ENCODE data around the gene NEMP1.

The NEMP1 gene

DNA sequence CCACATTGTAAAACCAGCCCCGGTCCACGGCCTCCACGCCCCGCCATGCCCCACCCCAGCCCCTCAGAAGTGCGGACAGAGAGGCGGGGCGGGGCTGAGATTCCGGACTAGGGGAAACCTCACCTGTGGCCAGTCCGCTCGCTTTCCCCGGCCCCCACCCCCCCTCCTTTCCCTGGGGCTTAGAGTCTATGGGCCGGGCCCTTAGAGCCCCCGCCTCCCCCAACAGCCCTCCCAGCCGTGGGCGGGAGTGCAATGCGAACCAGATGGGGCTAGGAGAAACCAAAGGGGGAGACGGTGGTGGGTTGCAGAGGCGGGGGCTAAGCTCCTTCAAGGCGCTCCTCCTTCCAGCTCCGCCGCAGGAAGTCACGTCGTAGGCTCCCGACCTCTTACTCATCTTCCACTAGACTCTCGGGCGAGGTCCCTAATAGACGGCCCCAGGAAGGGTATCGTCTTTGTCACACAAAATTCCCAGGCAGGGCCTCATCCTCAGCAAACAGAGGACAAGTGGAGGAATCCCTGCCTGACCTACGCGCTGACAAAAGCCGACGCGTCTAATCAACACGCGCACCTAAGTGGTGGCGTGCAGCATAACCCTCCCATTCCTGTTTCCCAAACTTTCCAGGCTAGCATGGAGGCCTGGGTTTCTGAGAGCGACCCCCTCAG lies 9.2 kb upstream of the NEMP1 start:
- peak in 1 of 2 experiments; percentile 47 for DNase-seq (ENCODE audit: low read depth in 1 of 2, low spot score in 1 of 2)
- Histone ChIP-seq H3K4me3 (replicated peaks; ENCODE audit: insufficient read depth, low read length) (peak overlapping the region; percentile 40), H3K27me3 (ENCODE audit: insufficient read depth, poor library complexity, severe bottlenecking) (no peaks in the 10 kb centered on the region), H3K27ac (replicated peaks) (peak overlapping the region; percentile 83)
- TF ChIP-seq GABPA (IDR thresholded peaks at IDR 0.05; ENCODE audit: low read depth), result no peak
- TF ChIP-seq SPI1 (IDR thresholded peaks at IDR 0.05; ENCODE audit: borderline replicate concordance, low read depth), result no peak
- TF ChIP-seq, protein P1, sequence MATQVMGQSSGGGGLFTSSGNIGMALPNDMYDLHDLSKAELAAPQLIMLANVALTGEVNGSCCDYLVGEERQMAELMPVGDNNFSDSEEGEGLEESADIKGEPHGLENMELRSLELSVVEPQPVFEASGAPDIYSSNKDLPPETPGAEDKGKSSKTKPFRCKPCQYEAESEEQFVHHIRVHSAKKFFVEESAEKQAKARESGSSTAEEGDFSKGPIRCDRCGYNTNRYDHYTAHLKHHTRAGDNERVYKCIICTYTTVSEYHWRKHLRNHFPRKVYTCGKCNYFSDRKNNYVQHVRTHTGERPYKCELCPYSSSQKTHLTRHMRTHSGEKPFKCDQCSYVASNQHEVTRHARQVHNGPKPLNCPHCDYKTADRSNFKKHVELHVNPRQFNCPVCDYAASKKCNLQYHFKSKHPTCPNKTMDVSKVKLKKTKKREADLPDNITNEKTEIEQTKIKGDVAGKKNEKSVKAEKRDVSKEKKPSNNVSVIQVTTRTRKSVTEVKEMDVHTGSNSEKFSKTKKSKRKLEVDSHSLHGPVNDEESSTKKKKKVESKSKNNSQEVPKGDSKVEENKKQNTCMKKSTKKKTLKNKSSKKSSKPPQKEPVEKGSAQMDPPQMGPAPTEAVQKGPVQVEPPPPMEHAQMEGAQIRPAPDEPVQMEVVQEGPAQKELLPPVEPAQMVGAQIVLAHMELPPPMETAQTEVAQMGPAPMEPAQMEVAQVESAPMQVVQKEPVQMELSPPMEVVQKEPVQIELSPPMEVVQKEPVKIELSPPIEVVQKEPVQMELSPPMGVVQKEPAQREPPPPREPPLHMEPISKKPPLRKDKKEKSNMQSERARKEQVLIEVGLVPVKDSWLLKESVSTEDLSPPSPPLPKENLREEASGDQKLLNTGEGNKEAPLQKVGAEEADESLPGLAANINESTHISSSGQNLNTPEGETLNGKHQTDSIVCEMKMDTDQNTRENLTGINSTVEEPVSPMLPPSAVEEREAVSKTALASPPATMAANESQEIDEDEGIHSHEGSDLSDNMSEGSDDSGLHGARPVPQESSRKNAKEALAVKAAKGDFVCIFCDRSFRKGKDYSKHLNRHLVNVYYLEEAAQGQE (IDR thresholded peaks at IDR 0.05; ENCODE audit: insufficient replicate concordance, low read depth), result no peak
- no peak for TF ChIP-seq POLR2AphosphoS5 (IDR thresholded peaks at IDR 0.05; ENCODE audit: low read depth)
- TF ChIP-seq, protein P2, sequence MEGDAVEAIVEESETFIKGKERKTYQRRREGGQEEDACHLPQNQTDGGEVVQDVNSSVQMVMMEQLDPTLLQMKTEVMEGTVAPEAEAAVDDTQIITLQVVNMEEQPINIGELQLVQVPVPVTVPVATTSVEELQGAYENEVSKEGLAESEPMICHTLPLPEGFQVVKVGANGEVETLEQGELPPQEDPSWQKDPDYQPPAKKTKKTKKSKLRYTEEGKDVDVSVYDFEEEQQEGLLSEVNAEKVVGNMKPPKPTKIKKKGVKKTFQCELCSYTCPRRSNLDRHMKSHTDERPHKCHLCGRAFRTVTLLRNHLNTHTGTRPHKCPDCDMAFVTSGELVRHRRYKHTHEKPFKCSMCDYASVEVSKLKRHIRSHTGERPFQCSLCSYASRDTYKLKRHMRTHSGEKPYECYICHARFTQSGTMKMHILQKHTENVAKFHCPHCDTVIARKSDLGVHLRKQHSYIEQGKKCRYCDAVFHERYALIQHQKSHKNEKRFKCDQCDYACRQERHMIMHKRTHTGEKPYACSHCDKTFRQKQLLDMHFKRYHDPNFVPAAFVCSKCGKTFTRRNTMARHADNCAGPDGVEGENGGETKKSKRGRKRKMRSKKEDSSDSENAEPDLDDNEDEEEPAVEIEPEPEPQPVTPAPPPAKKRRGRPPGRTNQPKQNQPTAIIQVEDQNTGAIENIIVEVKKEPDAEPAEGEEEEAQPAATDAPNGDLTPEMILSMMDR (IDR thresholded peaks at IDR 0.05; ENCODE audit: insufficient read depth, low read length), result no peak

DNA sequence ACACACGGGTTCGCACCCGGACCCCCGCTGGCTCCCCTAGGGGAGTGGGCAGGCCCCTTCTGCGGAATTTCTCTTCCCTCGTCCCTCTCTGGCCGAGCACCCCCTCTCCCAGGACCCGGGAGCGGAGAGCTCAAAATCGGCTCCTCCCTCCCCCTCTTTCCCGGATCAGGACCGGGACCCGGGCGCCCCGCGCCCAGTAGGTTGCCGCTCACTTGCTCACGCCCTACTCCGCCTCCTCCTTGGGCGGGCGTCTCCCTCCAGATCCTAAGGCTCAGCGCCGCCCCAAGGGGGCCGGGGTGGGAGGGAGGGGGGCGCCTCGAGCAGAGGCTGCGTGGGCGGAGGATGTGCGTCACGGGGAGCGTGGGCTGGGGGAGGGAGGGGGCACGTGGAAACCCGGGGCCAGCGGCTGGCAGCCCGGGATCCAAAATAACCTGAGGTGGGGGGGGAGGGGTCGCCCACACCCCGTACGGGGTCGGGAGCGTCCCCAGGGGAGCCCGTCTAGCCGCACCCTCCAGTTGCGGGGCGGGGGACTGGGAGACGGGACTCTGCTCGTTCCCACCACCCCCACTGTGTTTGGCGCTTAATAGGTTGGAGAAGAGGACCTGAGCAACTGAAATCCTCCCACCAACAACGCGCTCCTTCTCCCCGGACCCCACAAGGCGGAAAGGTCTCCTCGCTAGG lies 8.6 kb upstream of the NEMP1 start:
- peak overlapping the region; percentile 40 for H3K4me3 ChIP-seq (replicated peaks; ENCODE audit: insufficient read depth, low read length)
- peak overlapping the region; percentile 83 for H3K27ac ChIP-seq (replicated peaks)
- DNase-seq (ENCODE audit: low read depth in 1 of 2, low spot score in 1 of 2), result peak in 1 of 2 experiments; percentile 29
- TF ChIP-seq GABPA (IDR thresholded peaks at IDR 0.05; ENCODE audit: low read depth), result no peak
- TF ChIP-seq POLR2AphosphoS5 (IDR thresholded peaks at IDR 0.05; ENCODE audit: low read depth), result no peak
- TF ChIP-seq, protein P2 (IDR thresholded peaks at IDR 0.05; ENCODE audit: insufficient read depth, low read length), result no peak
- no peak for TF ChIP-seq SPI1 (IDR thresholded peaks at IDR 0.05; ENCODE audit: borderline replicate concordance, low read depth)
- TF ChIP-seq, protein P1 (IDR thresholded peaks at IDR 0.05; ENCODE audit: insufficient replicate concordance, low read depth), result no peak
- H3K27me3 ChIP-seq (ENCODE audit: insufficient read depth, poor library complexity, severe bottlenecking), result no peaks in the 10 kb centered on the region

DNA sequence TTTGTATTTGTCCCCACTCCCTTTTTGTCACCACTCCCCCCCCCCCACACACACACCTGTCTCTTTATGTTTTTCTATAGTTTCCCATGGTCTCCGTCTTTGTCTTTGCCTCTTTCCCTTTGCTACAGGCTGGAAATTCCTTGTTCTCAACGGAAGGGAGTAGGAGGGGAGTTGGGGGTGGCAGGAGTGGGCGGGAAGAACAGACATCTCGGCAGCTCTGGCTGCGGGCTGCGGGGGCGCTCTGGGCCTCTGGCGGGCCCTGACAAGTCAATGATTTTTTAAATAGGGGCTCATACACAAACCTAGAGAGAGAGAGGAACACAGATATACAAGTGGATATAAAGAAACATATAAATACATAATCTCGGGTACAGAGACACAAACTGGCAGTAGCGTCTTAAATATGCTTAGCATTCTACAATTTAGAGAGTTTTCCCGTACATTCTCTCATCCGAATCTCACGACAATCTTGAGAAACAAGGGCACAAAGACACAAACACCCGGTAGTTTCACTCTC lies 8.0 kb upstream of the NEMP1 start:
- no peaks in the 10 kb centered on the region for H3K27me3 ChIP-seq (ENCODE audit: insufficient read depth, poor library complexity, severe bottlenecking)
- peak overlapping the region; percentile 28 for H3K27ac ChIP-seq (replicated peaks)
- DNase-seq (ENCODE audit: low read depth in 1 of 2, low spot score in 1 of 2), result no peak
- TF ChIP-seq POLR2AphosphoS5 (IDR thresholded peaks at IDR 0.05; ENCODE audit: low read depth), result no peak
- TF ChIP-seq, protein P2 (IDR thresholded peaks at IDR 0.05; ENCODE audit: insufficient read depth, low read length), result no peak
- TF ChIP-seq, protein P1 (IDR thresholded peaks at IDR 0.05; ENCODE audit: insufficient replicate concordance, low read depth), result no peak
- TF ChIP-seq SPI1 (IDR thresholded peaks at IDR 0.05; ENCODE audit: borderline replicate concordance, low read depth), result no peak
- TF ChIP-seq GABPA (IDR thresholded peaks at IDR 0.05; ENCODE audit: low read depth), result no peak
- peak overlapping the region; percentile 40 for H3K4me3 ChIP-seq (replicated peaks; ENCODE audit: insufficient read depth, low read length)

All from HL-60 (cell line).